ENCODE measurements around the gene NACC2. TPM values are rescaled to one million over a fixed set of nuclear protein-coding genes. Genes with fewer than 3 reads are reported as not detected.

The NACC2 gene
- total RNA-seq, 1 donor from 2014 or later: 1.6 TPM

- no peak for DNase-seq
- Mint-ChIP-seq H3K9me3 (peaks cover 2% of the 10 kb centered on the region), H3K4me3 (no peak overlapping the region), H3K4me1 (peaks cover 7% of the 10 kb centered on the region), H3K27ac (no peak overlapping the region), H3K27me3 (no peaks in the 10 kb centered on the region), H3K36me3 (ENCODE audit: low read depth) (no peaks in the 10 kb centered on the region)
- intact Hi-C loops (cut with micrococcal nuclease): loop anchor here (5.0 kb wide), 1 partner anchor 420 kb away; the partner anchor contains the start of gene KCNT1
- TF ChIP-seq CTCF (IDR thresholded peaks at IDR 0.05): no peak
- POLR2A ChIA-PET: interaction anchor here (0.7 to 1.7 kb wide), 3 partner anchors 32 to 154 kb away, joined by 3 to 9 read pairs (median 3); no protein-coding TSS in a partner anchor
- ATAC-seq (ENCODE audit: low read depth): no peak
- CTCF ChIA-PET: interaction anchor here (0.8 to 8.2 kb wide), 11 partner anchors 10 to 258 kb away, joined by 3 to 68 read pairs (median 4); no protein-coding TSS in a partner anchor
Measured at GRCh38 chr9:136121801-136122200, 26.7 kb upstream of the NACC2 start.

GRCh38 chr9:136120438-136120844, 25.4 kb upstream of the NACC2 start:
- Mint-ChIP-seq H3K36me3 (ENCODE audit: low read depth) (peaks cover 4% of the 10 kb centered on the region), H3K4me3 (peak overlapping the region; percentile 15), H3K9me3 (peaks cover 2% of the 10 kb centered on the region), H3K27ac (no peak overlapping the region), H3K27me3 (no peaks in the 10 kb centered on the region), H3K4me1 (peaks cover 7% of the 10 kb centered on the region)
- no peak for ATAC-seq (ENCODE audit: low read depth)
- intact Hi-C loops (cut with micrococcal nuclease): loop anchor here (5.0 kb wide), 1 partner anchor 418 kb away; the partner anchor contains the start of gene KCNT1
- no peak for TF ChIP-seq CTCF (IDR thresholded peaks at IDR 0.05)
- POLR2A ChIA-PET: interaction anchor here (1.4 kb wide), 1 partner anchor 13 kb away, joined by 5 read pairs; no protein-coding TSS in a partner anchor
- CTCF ChIA-PET: interaction anchor here (8.2 kb wide), 1 partner anchor 153 kb away, joined by 68 read pairs; no protein-coding TSS in a partner anchor
- no peak for DNase-seq

- CTCF ChIA-PET: interaction anchor here (8.2 kb wide), 1 partner anchor 152 kb away, joined by 68 read pairs; no protein-coding TSS in a partner anchor
- no peak for ATAC-seq (ENCODE audit: low read depth)
- H3K4me1 Mint-ChIP-seq: peaks cover 7% of the 10 kb centered on the region
- intact Hi-C loops (cut with micrococcal nuclease): loop anchor here (1.0 to 5.0 kb wide), 5 partner anchors 107 to 418 kb away; partner anchors contain the start of genes DNLZ, KCNT1, QSOX2 and SNAPC4
- H3K9me3 Mint-ChIP-seq: peaks cover 1% of the 10 kb centered on the region
- H3K27me3 Mint-ChIP-seq: no peaks in the 10 kb centered on the region
- H3K4me3 Mint-ChIP-seq: peak overlapping the region; percentile 81
- peaks cover 6% of the 10 kb centered on the region for H3K36me3 Mint-ChIP-seq (ENCODE audit: low read depth)
- DNase-seq: no peak
- POLR2A ChIA-PET: interaction anchor here (1.4 kb wide), 1 partner anchor 13 kb away, joined by 5 read pairs; no protein-coding TSS in a partner anchor
- no peak for TF ChIP-seq CTCF (IDR thresholded peaks at IDR 0.05)
- no peak overlapping the region for H3K27ac Mint-ChIP-seq
Measured at GRCh38 chr9:136119883-136120393, 24.8 kb upstream of the NACC2 start.

GRCh38 chr9:136119061-136119882, 24.2 kb upstream of the NACC2 start:
- no peak for DNase-seq
- peaks cover 7% of the 10 kb centered on the region for H3K4me1 Mint-ChIP-seq
- CTCF ChIA-PET: interaction anchor here (1.5 to 8.2 kb wide), 2 partner anchors 10 to 151 kb away, joined by 3 to 68 read pairs; no protein-coding TSS in a partner anchor
- peaks cover 12% of the 10 kb centered on the region for H3K36me3 Mint-ChIP-seq (ENCODE audit: low read depth)
- POLR2A ChIA-PET: interaction anchor here (0.5 to 2.9 kb wide), 3 partner anchors 12 to 308 kb away, joined by 3 to 16 read pairs (median 5); no protein-coding TSS in a partner anchor
- H3K27ac Mint-ChIP-seq: peak overlapping the region; percentile 74
- ATAC-seq (ENCODE audit: low read depth): no peak
- intact Hi-C loops (cut with micrococcal nuclease): loop anchor here (1.0 to 5.0 kb wide), 4 partner anchors 108 to 283 kb away; partner anchors contain the start of genes DNLZ, QSOX2 and SNAPC4
- TF ChIP-seq CTCF (IDR thresholded peaks at IDR 0.05): no peak
- no peaks in the 10 kb centered on the region for H3K27me3 Mint-ChIP-seq
- H3K4me3 Mint-ChIP-seq: peak overlapping the region; percentile 81
- no peaks in the 10 kb centered on the region for H3K9me3 Mint-ChIP-seq
